GM23248 (cell line): Measurements from ENCODE around the gene CASK. TPM values are rescaled to one million over a fixed set of nuclear protein-coding genes. Genes with fewer than 3 reads are reported as not detected.
"Not testable (repeated sequence)": the region's sequence is repeated elsewhere in the genome, so short reads cannot be mapped to it uniquely, and the experiment has no call there.

Source experiments
- DNase-seq: peaks from one replicate; pipeline ENCODE4 v3.0.0-alpha.2; 2015
- H2AFZ ChIP-seq: fragments of 200-600 bp; sonication (generic); 2 replicates; pipeline ENCODE4 v1.6.1; 2016; ENCODE audit warnings: antibody characterized with exemption
- H3F3A ChIP-seq: fragments of 200-600 bp; sonication (generic); 2 replicates; pipeline ENCODE4 v1.6.1; 2016; ENCODE audit warnings: mild to moderate bottlenecking, antibody characterized with exemption, mixed run types; ENCODE audit not compliant: insufficient read depth
- H3K27ac ChIP-seq: fragments of 200-600 bp; sonication (generic); 2 replicates; pipeline ENCODE4 v1.5.1; 2016; ENCODE audit warnings: mild to moderate bottlenecking
- H3K27me3 ChIP-seq: fragments of 200-600 bp; sonication (generic); replicated peaks from 2 replicates; pipeline ENCODE4 v1.6.1; 2016; ENCODE audit warnings: mild to moderate bottlenecking; ENCODE audit not compliant: insufficient read depth
- H3K36me3 ChIP-seq: fragments of 200-600 bp; sonication (generic); 2 replicates; pipeline ENCODE4 v1.6.1; 2016; ENCODE audit warnings: low read depth, mild to moderate bottlenecking
- H3K4me1 ChIP-seq: fragments of 200-600 bp; sonication (generic); 2 replicates; pipeline ENCODE4 v1.6.1; 2016; ENCODE audit warnings: mild to moderate bottlenecking; ENCODE audit not compliant: insufficient read depth
- H3K4me2 ChIP-seq: fragments of 200-600 bp; sonication (generic); one replicate; pipeline ENCODE4 v1.6.1; 2016; ENCODE audit warnings: mild to moderate bottlenecking; ENCODE audit not compliant: unreplicated experiment
- H3K4me3 ChIP-seq: fragments of 200-600 bp; sonication (generic); 2 replicates; pipeline ENCODE4 v1.5.1; 2016; ENCODE audit warnings: mild to moderate bottlenecking
- H3K79me2 ChIP-seq: fragments of 200-600 bp; sonication (generic); 2 replicates; pipeline ENCODE4 v1.6.1; 2016; ENCODE audit warnings: mild to moderate bottlenecking; ENCODE audit not compliant: insufficient read depth
- H3K9ac ChIP-seq: fragments of 200-600 bp; sonication (generic); 2 replicates; pipeline ENCODE4 v1.6.1; 2016; ENCODE audit warnings: mild to moderate bottlenecking
- H3K9me2 ChIP-seq: fragments of 200-600 bp; sonication (generic); 2 replicates; pipeline ENCODE4 v1.6.1; 2016; ENCODE audit warnings: mixed run types, mild to moderate bottlenecking, moderate library complexity; ENCODE audit not compliant: insufficient read depth
- H3K9me3 ChIP-seq: fragments of 200-600 bp; sonication (generic); one replicate; pipeline ENCODE4 v1.6.1; 2017; ENCODE audit warnings: low read depth
- H4K20me1 ChIP-seq: fragments of 200-600 bp; sonication (generic); 2 replicates; pipeline ENCODE4 v1.6.0; 2016; ENCODE audit not compliant: insufficient read depth
- EZH2 ChIP-seq: fragments of 200-600 bp; sonication (generic); IDR thresholded peaks from 2 replicates; pipeline ENCODE4 v1.6.1; 2018; ENCODE audit warnings: antibody characterized with exemption, mild to moderate bottlenecking; ENCODE audit not compliant: insufficient read depth, poor library complexity, severe bottlenecking
- EZH2phosphoT487 ChIP-seq: fragments of 200-600 bp; sonication (generic); IDR thresholded peaks from 2 replicates; pipeline ENCODE4 v1.6.1; 2018; ENCODE audit warnings: antibody characterized with exemption, moderate library complexity, mild to moderate bottlenecking, low read depth; ENCODE audit not compliant: insufficient read depth
- WGBS, 2 experiments: methylation state at CpG; one replicate each; pipeline ENCODE4 v1.1.6; 2015 to 2017; ENCODE audit warnings: low lambda C conversion rate in 2 of 2, low coverage in 1 of 2; ENCODE audit errors: missing lambda C conversion rate in 2 of 2; 5-methylcytosine and 5-hydroxymethylcytosine counted together
- in situ Hi-C: fragments of 300-500 bp; cut with MboI; formaldehyde crosslinking; loops from 2 replicates; pipeline ENCODE4 v1.15.0; 2020
- polyA plus RNA-seq: library from polyadenylated mRNA; unstranded; fragments of >200 nt; fragmentation: Nextera tagmentation; extraction: Ambion mirVana; gene quantifications from 2 replicates; pipeline ENCODE4 v1.2.1, GENCODE V29; 2016
- total RNA-seq: library from RNA; depleted of rRNA; stranded (reverse); fragments of >200 nt; shearing (Covaris generic); gene quantifications from 2 replicates; pipeline ENCODE4 v1.2.3, GENCODE V29; 2014

CASK gene
- total and polyA plus RNA-seq, 2 experiments from 2014 or later = 2.5 to 29.2 TPM

DNA sequence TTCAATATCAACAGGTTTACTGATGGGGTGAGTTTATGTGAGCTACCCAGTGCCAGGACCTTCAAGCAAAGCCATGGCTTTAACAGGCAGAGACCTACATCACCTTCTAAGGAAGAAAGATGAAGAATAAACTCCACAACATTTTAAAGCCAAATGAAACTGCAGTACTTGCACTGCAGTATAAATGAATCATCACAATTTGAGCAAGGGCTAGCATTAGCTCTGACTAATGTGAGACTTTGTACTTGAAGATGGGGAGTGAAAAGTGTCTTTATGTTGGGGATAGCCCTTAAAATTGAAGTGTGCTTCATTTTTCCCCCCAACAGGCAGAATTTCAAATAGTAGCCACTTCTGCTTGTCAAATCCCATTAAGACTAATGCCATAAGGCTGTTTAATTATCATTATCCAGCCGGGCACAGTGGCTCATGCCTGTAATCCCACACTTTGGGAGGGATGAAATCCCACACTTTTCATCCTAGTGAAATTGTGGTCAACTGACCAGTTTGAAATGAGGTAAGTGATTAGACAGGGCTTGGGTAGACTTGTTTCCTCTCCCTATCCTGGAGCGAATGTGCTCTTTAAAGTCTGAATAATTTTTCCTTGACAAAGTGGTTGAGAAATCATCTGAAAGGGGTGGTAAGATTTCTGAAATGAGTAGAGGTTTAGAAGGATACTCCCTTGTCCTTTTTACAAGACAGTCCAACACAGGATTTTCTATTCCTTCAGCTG lies 261.8 kb downstream of the CASK start:
- Histone ChIP-seq H3K4me1 (peaks cover 20% of the 10 kb centered on the region), H3F3A (0 out of 2 replicates have a peak, but pooled peaks cover 3% of the 10 kb centered on the region), H3K9ac (no peak overlapping the region), H3K36me3 (no peaks in the 10 kb centered on the region), H3K9me2 (no peaks in the 10 kb centered on the region), H3K4me3 (no peak overlapping the region), H3K4me2 (no peak overlapping the region), H4K20me1 (no peaks in the 10 kb centered on the region), H2AFZ (no peak overlapping the region), H3K79me2 (no peaks in the 10 kb centered on the region), H3K9me3 (no peaks in the 10 kb centered on the region), H3K27ac (no peak overlapping the region), H3K27me3 (no peaks in the 10 kb centered on the region)
- in situ Hi-C loops = no loop called here
- TF ChIP-seq EZH2phosphoT487 (no peak), EZH2 (no peak)
- WGBS, 2 experiments = 89 to 96% methylated on average over 2 of the region's 2 CpGs
- peak; percentile 61 for DNase-seq

DNA sequence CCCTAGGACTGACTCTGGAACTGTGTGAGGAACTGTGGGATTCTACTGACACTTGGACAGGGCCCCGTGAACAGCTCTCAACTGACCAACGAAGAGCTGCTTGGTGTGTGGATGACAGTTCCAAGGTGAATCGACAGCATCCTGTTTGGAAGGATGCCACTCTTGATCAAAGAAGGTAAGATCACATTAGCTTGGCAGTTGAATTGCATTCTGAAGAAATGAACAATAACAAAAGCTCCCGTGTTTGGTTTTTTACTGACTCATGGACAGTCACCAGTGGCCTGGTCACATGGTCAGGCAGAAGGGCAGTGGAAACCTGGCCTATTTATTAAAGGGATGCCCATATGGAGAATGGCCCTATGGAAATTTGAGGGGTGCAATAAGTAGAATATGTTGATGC lies 267.7 kb downstream of the CASK start:
- Histone ChIP-seq H3K36me3 (no peaks in the 10 kb centered on the region), H3K9ac (no peak overlapping the region), H3K4me2 (no peak overlapping the region), H3K27ac (0 out of 2 replicates have a peak overlapping the region, but pooled peaks have one; percentile 15), H2AFZ (no peak overlapping the region), H3K4me3 (no peak overlapping the region), H4K20me1 (no peaks in the 10 kb centered on the region), H3K9me3 (no peaks in the 10 kb centered on the region), H3F3A (no peaks in the 10 kb centered on the region), H3K27me3 (no peaks in the 10 kb centered on the region), H3K9me2 (no peaks in the 10 kb centered on the region), H3K4me1 (no peaks in the 10 kb centered on the region), H3K79me2 (no peaks in the 10 kb centered on the region)
- WGBS, 2 experiments = 40 to 66% methylated on average over 3 to 4 of the region's 4 CpGs
- TF ChIP-seq EZH2 (no peak), EZH2phosphoT487 (no peak)
- in situ Hi-C loops = no loop called here
- DNase-seq = peak; percentile 52

DNA sequence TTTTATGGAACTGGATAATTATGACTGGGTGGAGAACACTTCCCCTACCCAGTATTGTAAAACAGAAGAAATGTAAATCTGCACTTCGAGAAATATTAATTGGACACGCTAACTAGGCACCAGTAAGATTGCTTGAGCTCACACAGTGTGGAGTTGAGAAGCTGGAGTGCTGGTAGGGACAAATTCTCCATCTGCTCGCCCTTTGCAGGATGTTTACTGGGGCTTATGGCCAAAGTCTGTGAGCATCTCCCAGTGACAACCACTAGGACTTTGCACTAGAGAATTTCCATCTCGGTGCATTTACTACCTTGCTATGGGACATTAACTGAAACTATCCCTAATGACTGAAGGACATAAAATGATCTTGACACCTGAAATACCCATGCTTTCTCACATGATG lies 268.3 kb downstream of the CASK start:
- H3K36me3 ChIP-seq = no peaks in the 10 kb centered on the region
- WGBS, 2 experiments = 92 to 96% methylated on average over 4 of the region's 4 CpGs
- H3K27me3 ChIP-seq = no peaks in the 10 kb centered on the region
- DNase-seq = no peak
- no peak overlapping the region for H3K27ac ChIP-seq
- no peaks in the 10 kb centered on the region for H3F3A ChIP-seq
- TF ChIP-seq EZH2phosphoT487 = no peak
- TF ChIP-seq EZH2 = no peak
- no peak overlapping the region for H3K4me3 ChIP-seq
- no peaks in the 10 kb centered on the region for H3K79me2 ChIP-seq
- no peak overlapping the region for H2AFZ ChIP-seq
- in situ Hi-C loops = no loop called here
- no peaks in the 10 kb centered on the region for H3K9me2 ChIP-seq
- H4K20me1 ChIP-seq = no peaks in the 10 kb centered on the region
- H3K9ac ChIP-seq = no peak overlapping the region
- H3K4me2 ChIP-seq = no peak overlapping the region
- no peaks in the 10 kb centered on the region for H3K9me3 ChIP-seq
- H3K4me1 ChIP-seq = no peaks in the 10 kb centered on the region

DNA sequence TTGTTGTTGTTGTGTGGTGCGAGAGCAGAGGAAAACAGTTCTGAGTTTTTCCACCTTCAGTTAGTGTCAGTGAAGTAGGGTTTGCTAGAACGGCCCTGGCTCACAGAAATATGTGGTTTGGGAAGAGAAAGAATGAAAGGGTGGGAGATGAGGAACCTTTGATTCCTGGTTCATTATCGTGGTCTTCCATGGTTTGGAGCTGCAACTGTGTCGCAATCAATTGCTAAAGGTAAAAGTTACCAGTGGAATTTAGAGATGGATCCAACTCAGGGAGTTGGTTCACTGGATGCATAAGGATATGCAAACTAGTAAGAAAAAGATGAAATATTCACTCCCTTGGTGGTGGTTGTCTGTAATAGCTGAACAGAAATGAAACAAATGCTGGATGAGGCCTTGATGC lies 270.2 kb downstream of the CASK start:
- TF ChIP-seq EZH2phosphoT487 (no peak), EZH2 (no peak)
- Histone ChIP-seq H3K4me2 (no peak overlapping the region), H4K20me1 (no peaks in the 10 kb centered on the region), H3K79me2 (no peaks in the 10 kb centered on the region), H3K4me1 (no peaks in the 10 kb centered on the region), H3K27ac (no peak overlapping the region), H3K9me3 (no peaks in the 10 kb centered on the region), H3F3A (no peaks in the 10 kb centered on the region), H2AFZ (no peak overlapping the region), H3K9ac (no peak overlapping the region), H3K4me3 (no peak overlapping the region), H3K27me3 (no peaks in the 10 kb centered on the region), H3K9me2 (no peaks in the 10 kb centered on the region), H3K36me3 (no peaks in the 10 kb centered on the region)
- WGBS, 2 experiments = 93 to 97% methylated on average over 2 to 4 of the region's 4 CpGs
- DNase-seq = no peak
- in situ Hi-C loops = no loop called here

DNA sequence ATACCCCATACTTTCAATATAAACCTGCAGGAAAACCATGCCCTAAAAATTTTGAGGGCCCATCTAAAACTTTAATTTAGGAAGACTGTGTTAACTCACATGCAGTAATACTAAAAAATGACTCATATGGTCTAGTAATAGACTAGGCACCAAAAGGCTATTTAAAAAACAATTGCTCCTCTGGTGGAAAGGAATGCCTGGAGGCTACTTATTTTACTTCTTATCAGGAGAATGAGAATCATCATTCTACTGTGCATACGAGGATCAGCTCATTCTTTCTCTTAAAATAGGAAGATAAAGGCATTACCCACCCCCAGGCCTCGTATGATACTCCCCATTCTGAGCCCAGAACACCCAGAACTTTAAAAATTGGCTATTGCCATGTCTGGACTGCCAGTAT lies 277.2 kb downstream of the CASK start:
- H3K9me3 ChIP-seq, H3K27ac ChIP-seq, H3K4me3 ChIP-seq, H3F3A ChIP-seq, H3K27me3 ChIP-seq, H2AFZ ChIP-seq, in situ Hi-C loops, H3K36me3 ChIP-seq, H3K79me2 ChIP-seq, H4K20me1 ChIP-seq, H3K9ac ChIP-seq, H3K9me2 ChIP-seq, H3K4me2 ChIP-seq, H3K4me1 ChIP-seq: not testable (repeated sequence)
- 44 to 74% methylated on average over 1 to 2 of the region's 2 CpGs for WGBS, 2 experiments
- peak; percentile 4 for DNase-seq
